Measurements from ENCODE around the gene ZBED1.

The ZBED1 gene

GRCh38 chrX:2517055-2517454 lies 16.3 kb upstream of the ZBED1 start:
- TF ChIP-seq ZNF274 (IDR thresholded peaks at IDR 0.05; ENCODE audit: low read depth, low read length) (no peak), SUZ12 (IDR thresholded peaks at IDR 0.05; ENCODE audit: extremely low read depth, insufficient read depth, insufficient read length) (no peak), YY1 (IDR thresholded peaks at IDR 0.05; ENCODE audit: insufficient read depth, insufficient read length) (no peak)
- no peak for DNase-seq (ENCODE audit: low read depth, low spot score)
- no peaks in the 10 kb centered on the region for H3K27me3 ChIP-seq (ENCODE audit: insufficient read depth, insufficient read length)
- H3K4me1 ChIP-seq (ENCODE audit: insufficient read depth, insufficient read length): no peaks in the 10 kb centered on the region
- H3K9me3 ChIP-seq (ENCODE audit: insufficient read depth, low read length): no peaks in the 10 kb centered on the region
- H3K4me3 ChIP-seq (ENCODE audit: insufficient read length, low read depth): no peak overlapping the region
- H3K36me3 ChIP-seq (ENCODE audit: insufficient read depth, insufficient read length, low read length): no peaks in the 10 kb centered on the region
- H3K9ac ChIP-seq (ENCODE audit: insufficient read length, low read depth): no peak overlapping the region

GRCh38 chrX:2516623-2517022 lies 15.8 kb upstream of the ZBED1 start:
- H3K27me3 ChIP-seq (ENCODE audit: insufficient read depth, insufficient read length): no peaks in the 10 kb centered on the region
- no peak for DNase-seq (ENCODE audit: low read depth, low spot score)
- TF ChIP-seq YY1 (IDR thresholded peaks at IDR 0.05; ENCODE audit: insufficient read depth, insufficient read length): no peak
- TF ChIP-seq ZNF274 (IDR thresholded peaks at IDR 0.05; ENCODE audit: low read depth, low read length): no peak
- no peak for TF ChIP-seq SUZ12 (IDR thresholded peaks at IDR 0.05; ENCODE audit: extremely low read depth, insufficient read depth, insufficient read length)
- no peaks in the 10 kb centered on the region for H3K9me3 ChIP-seq (ENCODE audit: insufficient read depth, low read length)
- H3K4me3 ChIP-seq (ENCODE audit: insufficient read length, low read depth): no peak overlapping the region
- H3K9ac ChIP-seq (ENCODE audit: insufficient read length, low read depth): no peak overlapping the region
- no peaks in the 10 kb centered on the region for H3K4me1 ChIP-seq (ENCODE audit: insufficient read depth, insufficient read length)
- no peaks in the 10 kb centered on the region for H3K36me3 ChIP-seq (ENCODE audit: insufficient read depth, insufficient read length, low read length)

GRCh38 chrX:2514131-2514530 lies 13.4 kb upstream of the ZBED1 start:
- Histone ChIP-seq H3K36me3 (ENCODE audit: insufficient read depth, insufficient read length, low read length) (no peaks in the 10 kb centered on the region), H3K4me1 (ENCODE audit: insufficient read depth, insufficient read length) (no peaks in the 10 kb centered on the region), H3K9me3 (ENCODE audit: insufficient read depth, low read length) (no peaks in the 10 kb centered on the region), H3K4me3 (ENCODE audit: insufficient read length, low read depth) (no peak overlapping the region), H3K27me3 (ENCODE audit: insufficient read depth, insufficient read length) (no peaks in the 10 kb centered on the region), H3K9ac (ENCODE audit: insufficient read length, low read depth) (no peak overlapping the region)
- TF ChIP-seq SUZ12 (IDR thresholded peaks at IDR 0.05; ENCODE audit: extremely low read depth, insufficient read depth, insufficient read length) (no peak), YY1 (IDR thresholded peaks at IDR 0.05; ENCODE audit: insufficient read depth, insufficient read length) (no peak), ZNF274 (IDR thresholded peaks at IDR 0.05; ENCODE audit: low read depth, low read length) (no peak)
- no peak for DNase-seq (ENCODE audit: low read depth, low spot score)

GRCh38 chrX:2513121-2513664 lies 12.4 kb upstream of the ZBED1 start:
- Histone ChIP-seq H3K9me3 (ENCODE audit: insufficient read depth, low read length) (no peaks in the 10 kb centered on the region), H3K4me1 (ENCODE audit: insufficient read depth, insufficient read length) (no peaks in the 10 kb centered on the region), H3K27me3 (ENCODE audit: insufficient read depth, insufficient read length) (no peaks in the 10 kb centered on the region), H3K36me3 (ENCODE audit: insufficient read depth, insufficient read length, low read length) (no peaks in the 10 kb centered on the region), H3K4me3 (ENCODE audit: insufficient read length, low read depth) (no peak overlapping the region), H3K9ac (ENCODE audit: insufficient read length, low read depth) (peak overlapping the region; percentile 29)
- DNase-seq (ENCODE audit: low read depth, low spot score): no peak
- TF ChIP-seq SUZ12 (IDR thresholded peaks at IDR 0.05; ENCODE audit: extremely low read depth, insufficient read depth, insufficient read length) (no peak), ZNF274 (IDR thresholded peaks at IDR 0.05; ENCODE audit: low read depth, low read length) (no peak), YY1 (IDR thresholded peaks at IDR 0.05; ENCODE audit: insufficient read depth, insufficient read length) (no peak)

- H3K9me3 ChIP-seq (ENCODE audit: insufficient read depth, low read length): no peaks in the 10 kb centered on the region
- H3K36me3 ChIP-seq (ENCODE audit: insufficient read depth, insufficient read length, low read length): no peaks in the 10 kb centered on the region
- DNase-seq (ENCODE audit: low read depth, low spot score): no peak
- no peak overlapping the region for H3K9ac ChIP-seq (ENCODE audit: insufficient read length, low read depth)
- no peak overlapping the region for H3K4me3 ChIP-seq (ENCODE audit: insufficient read length, low read depth)
- TF ChIP-seq ZNF274 (IDR thresholded peaks at IDR 0.05; ENCODE audit: low read depth, low read length) (no peak), SUZ12 (IDR thresholded peaks at IDR 0.05; ENCODE audit: extremely low read depth, insufficient read depth, insufficient read length) (no peak), YY1 (IDR thresholded peaks at IDR 0.05; ENCODE audit: insufficient read depth, insufficient read length) (no peak)
- H3K4me1 ChIP-seq (ENCODE audit: insufficient read depth, insufficient read length): no peaks in the 10 kb centered on the region
- no peaks in the 10 kb centered on the region for H3K27me3 ChIP-seq (ENCODE audit: insufficient read depth, insufficient read length)
Observed at GRCh38 chrX:2512501-2512900, 11.7 kb upstream of the ZBED1 start.

- Histone ChIP-seq H3K9ac (ENCODE audit: insufficient read length, low read depth) (no peak overlapping the region), H3K4me1 (ENCODE audit: insufficient read depth, insufficient read length) (no peaks in the 10 kb centered on the region), H3K9me3 (ENCODE audit: insufficient read depth, low read length) (no peaks in the 10 kb centered on the region), H3K27me3 (ENCODE audit: insufficient read depth, insufficient read length) (no peaks in the 10 kb centered on the region), H3K4me3 (ENCODE audit: insufficient read length, low read depth) (no peak overlapping the region), H3K36me3 (ENCODE audit: insufficient read depth, insufficient read length, low read length) (no peaks in the 10 kb centered on the region)
- no peak for DNase-seq (ENCODE audit: low read depth, low spot score)
- TF ChIP-seq SUZ12 (IDR thresholded peaks at IDR 0.05; ENCODE audit: extremely low read depth, insufficient read depth, insufficient read length): no peak
- no peak for TF ChIP-seq ZNF274 (IDR thresholded peaks at IDR 0.05; ENCODE audit: low read depth, low read length)
- no peak for TF ChIP-seq YY1 (IDR thresholded peaks at IDR 0.05; ENCODE audit: insufficient read depth, insufficient read length)
Observed at GRCh38 chrX:2511326-2511725, 10.6 kb upstream of the ZBED1 start.

- DNase-seq (ENCODE audit: low read depth, low spot score): no peak
- Histone ChIP-seq H3K36me3 (ENCODE audit: insufficient read depth, insufficient read length, low read length) (no peaks in the 10 kb centered on the region), H3K9me3 (ENCODE audit: insufficient read depth, low read length) (no peaks in the 10 kb centered on the region), H3K4me1 (ENCODE audit: insufficient read depth, insufficient read length) (no peaks in the 10 kb centered on the region), H3K4me3 (ENCODE audit: insufficient read length, low read depth) (no peak overlapping the region), H3K9ac (ENCODE audit: insufficient read length, low read depth) (no peak overlapping the region), H3K27me3 (ENCODE audit: insufficient read depth, insufficient read length) (no peaks in the 10 kb centered on the region)
- no peak for TF ChIP-seq YY1 (IDR thresholded peaks at IDR 0.05; ENCODE audit: insufficient read depth, insufficient read length)
- no peak for TF ChIP-seq ZNF274 (IDR thresholded peaks at IDR 0.05; ENCODE audit: low read depth, low read length)
- no peak for TF ChIP-seq SUZ12 (IDR thresholded peaks at IDR 0.05; ENCODE audit: extremely low read depth, insufficient read depth, insufficient read length)
Observed at GRCh38 chrX:2508648-2509335, 8.0 kb upstream of the ZBED1 start.
